Cardiac fibroblast (primary cell): ENCODE data around the gene TPGS1.

Experiments used
- DNase-seq, 2 donors: peaks; one replicate each; pipeline versions ENCODE4 v3.0.0 to v3.0.0-alpha.2; 2010; ENCODE audit warnings: low read depth in 2 of 2
- H3K4me3 ChIP-seq, 2 donors: replicated peaks in 1 of 2; 1 replicate in 1 of 2; 2 replicates in 1 of 2; pipeline ENCODE4 v1.5.1; 2011; ENCODE audit warnings: low read depth in 2 of 2, low read length in 2 of 2, mild to moderate bottlenecking in 2 of 2, moderate library complexity in 1 of 2
- TF ChIP-seq, protein P1 (sequence below): IDR thresholded peaks from one replicate; pipeline ENCODE4 v1.5.1; 2011; ENCODE audit warnings: low read depth, mild to moderate bottlenecking, low read length, inconsistent platforms

Gene TPGS1

DNA sequence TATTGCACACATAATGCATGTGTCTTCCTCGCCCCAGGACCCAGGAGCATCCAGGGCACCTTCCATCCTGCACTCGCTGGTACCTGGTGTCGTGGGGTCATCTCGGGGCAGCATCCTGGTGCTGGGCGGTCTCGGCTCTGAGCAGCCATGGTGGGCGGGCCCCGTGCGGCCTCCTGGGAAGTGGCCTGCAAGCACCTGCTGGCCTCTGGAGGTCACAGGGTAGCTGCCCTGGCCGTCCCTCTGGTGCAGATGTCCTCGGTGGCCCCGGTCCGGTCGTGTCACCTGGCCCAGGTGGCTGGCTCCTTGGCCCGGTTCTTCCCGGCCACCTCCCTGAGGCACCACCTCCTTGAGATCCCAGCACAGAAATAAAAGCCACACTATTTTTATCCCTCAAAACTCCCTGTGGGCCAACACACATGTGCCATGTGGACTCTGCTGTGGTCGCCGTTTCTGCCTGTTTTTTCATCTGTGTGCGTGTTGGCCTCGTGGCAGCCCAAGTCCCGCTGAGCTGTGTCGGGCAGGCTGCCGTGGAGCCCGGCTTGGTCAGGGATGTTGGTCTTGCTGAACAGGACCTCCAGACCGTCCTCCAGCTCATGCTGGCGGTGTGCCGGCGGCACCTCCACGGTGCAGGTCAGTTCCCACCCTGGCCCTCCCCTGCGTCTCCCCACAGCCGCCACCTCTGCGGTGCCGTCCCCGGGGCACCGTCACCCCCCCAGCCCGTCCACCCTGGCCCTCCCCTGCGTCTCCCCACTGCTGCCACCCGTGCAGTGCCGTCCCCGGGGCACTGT is 31.5 kb downstream of the TPGS1 start:
- no peak for DNase-seq
- no peak overlapping the region for H3K4me3 ChIP-seq
- TF ChIP-seq, protein P1, sequence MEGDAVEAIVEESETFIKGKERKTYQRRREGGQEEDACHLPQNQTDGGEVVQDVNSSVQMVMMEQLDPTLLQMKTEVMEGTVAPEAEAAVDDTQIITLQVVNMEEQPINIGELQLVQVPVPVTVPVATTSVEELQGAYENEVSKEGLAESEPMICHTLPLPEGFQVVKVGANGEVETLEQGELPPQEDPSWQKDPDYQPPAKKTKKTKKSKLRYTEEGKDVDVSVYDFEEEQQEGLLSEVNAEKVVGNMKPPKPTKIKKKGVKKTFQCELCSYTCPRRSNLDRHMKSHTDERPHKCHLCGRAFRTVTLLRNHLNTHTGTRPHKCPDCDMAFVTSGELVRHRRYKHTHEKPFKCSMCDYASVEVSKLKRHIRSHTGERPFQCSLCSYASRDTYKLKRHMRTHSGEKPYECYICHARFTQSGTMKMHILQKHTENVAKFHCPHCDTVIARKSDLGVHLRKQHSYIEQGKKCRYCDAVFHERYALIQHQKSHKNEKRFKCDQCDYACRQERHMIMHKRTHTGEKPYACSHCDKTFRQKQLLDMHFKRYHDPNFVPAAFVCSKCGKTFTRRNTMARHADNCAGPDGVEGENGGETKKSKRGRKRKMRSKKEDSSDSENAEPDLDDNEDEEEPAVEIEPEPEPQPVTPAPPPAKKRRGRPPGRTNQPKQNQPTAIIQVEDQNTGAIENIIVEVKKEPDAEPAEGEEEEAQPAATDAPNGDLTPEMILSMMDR = no peak

DNA sequence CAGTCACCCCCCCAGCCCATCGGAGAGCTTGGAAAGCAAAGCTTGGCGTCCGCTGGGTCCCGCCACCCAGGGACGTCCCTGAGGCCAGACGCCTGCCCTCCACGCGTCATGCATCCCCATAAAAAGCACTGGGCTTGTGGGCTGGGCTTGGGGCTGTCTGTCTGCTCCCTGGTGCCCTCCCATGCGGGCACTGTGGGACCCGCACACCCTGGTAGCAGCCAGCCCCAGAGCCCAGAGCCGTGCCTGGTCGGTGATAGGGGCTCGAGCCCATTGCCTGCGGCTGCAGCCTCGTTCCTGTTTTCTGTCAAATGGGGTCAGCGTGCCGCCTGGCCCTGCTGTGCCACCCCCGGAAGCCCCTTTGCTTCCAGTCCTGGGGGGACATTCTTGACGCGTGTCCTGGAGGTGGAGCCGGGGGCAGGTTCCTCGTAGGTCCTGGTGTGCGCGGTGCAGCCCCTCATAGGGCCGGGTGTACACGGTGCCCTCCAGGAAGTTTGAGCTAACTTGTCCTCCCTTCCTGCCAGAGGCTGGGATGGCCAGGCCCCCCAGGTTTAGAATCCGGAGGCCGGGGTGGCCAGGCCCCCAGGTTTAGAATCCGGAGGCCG is 32.2 kb downstream of the TPGS1 start:
- no peak for DNase-seq
- TF ChIP-seq, protein P1 = no peak
- H3K4me3 ChIP-seq = no peak overlapping the region

DNA sequence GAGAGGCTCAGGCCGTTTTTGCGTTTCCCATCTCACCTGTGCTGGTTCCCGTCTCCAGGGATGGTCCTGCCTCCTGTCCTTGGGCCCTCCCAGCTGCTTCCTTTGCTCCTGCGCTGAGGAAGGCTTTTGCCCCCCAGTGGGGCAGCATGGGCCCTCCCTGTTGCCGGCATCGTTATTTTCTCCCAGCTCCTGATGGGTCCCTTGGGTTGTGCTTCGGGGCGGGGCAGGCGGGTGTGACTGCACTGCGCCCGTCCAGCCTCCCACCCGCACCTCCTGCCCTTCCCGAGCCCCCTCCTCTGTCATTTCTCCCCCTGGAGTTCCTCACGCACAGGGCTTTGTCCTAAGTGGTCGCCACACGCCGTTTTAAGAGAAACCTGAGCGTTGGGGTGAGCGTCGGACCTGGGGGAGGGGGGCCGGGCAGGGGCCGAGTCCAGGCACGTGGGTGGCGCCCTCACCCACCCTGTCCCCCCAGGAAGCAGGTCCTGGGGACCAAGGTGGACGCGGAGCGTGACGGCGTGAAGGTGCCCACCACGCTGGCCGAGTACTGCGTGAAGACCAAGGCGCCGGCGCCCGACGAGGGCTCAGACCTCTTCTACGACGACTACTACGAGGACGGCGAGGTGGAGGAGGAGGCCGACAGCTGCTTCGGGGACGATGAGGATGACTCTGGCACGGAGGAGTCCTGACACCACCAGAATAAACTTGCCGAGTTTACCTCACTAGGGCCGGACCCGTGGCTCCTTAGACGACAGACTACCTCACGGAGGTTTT is 33.8 kb downstream of the TPGS1 start:
- DNase-seq = no peak
- no peak overlapping the region for H3K4me3 ChIP-seq
- TF ChIP-seq, protein P1 = no peak

DNA sequence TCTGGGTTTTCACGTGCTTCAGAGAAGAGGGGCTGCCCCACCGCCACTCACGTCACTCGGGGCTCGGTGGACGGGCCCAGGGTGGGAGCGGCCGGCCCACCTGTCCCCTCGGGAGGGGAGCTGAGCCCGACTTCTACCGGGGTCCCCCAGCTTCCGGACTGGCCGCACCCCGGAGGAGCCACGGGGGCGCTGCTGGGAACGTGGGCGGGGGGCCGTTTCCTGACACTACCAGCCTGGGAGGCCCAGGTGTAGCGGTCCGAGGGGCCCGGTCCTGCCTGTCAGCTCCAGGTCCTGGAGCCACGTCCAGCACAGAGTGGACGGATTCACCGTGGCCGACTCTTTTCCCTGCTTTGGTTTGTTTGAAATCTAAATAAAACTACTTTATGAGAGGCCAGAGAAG is 34.4 kb downstream of the TPGS1 start:
- no peak overlapping the region for H3K4me3 ChIP-seq
- TF ChIP-seq, protein P1 = no peak
- DNase-seq = no peak

DNA sequence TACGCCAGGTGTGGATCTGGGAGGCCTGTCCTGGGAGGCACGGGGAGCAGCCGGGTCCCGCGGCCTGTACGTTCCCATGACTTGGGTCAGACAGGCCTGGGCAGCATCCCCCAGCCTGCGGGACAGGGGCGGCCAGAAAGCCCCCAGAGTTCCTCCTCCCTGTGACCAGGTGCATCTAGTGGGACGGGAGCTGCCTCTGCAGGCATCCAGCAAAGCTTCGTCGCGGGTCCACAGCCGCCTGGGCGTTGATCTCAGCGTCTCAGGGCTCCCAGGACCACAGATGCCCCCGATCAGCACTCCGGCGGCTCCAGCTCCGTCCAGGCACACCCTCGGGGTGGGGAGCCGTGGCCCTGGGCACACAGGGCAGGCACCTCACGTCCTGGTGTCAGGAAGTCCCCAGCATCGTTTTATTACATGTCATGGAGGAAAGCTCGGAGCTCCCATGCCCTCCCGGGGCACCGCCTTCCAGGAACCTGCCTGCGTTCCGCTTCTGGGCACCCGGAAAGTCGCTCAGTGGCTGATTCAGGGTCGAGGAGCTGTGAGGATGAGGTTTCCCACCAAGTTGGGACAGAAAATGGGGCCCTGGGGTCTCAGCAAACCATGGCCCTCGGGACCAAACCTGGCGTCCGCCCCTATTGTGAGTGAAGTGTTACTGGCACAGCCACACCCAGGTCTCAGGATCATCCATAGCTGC is 35.0 kb downstream of the TPGS1 start:
- TF ChIP-seq, protein P1 = no peak
- no peak for DNase-seq
- H3K4me3 ChIP-seq = no peak overlapping the region

DNA sequence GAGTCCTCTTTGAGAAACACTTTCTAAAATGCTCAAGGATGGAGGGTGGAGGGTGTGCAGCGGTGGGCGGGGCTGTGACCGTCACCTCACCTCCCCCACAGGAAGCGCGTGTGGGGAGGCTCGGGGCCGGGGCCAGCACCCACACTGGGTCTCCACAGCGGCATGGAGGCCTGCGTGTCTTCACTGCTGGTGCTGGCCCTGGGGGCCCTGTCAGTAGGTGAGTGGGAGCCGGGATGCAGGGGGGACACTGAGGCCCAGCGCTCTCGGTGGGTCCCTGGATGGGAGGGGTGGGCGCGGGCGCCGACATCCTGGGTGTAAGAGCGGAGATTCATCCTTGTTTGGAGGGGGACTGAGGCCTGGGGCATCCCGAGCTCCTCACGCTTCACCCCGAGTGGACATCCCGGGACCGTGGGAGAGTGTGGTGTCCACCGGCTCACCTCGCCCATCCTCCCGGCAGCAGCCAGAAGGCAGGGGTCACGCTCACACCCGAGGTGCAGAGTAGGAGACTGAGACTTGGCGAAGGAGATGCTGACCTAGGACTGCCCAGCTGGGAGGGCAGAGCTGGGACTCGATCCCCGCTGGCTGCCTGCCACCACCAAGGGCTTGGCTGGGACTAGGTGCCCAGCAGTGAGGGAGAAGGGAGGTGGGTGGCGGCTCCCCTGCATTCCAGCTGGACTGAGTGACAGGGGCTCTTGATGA is 36.8 kb downstream of the TPGS1 start, which contains the start of gene GZMM:
Gene GZMM, plus strand, starts transcription at position 144 of the 699 bp plus-strand sequence. Its CDS starts 19 bp downstream, at position 163.
- no peak within 1 kb of the TSS for H3K4me3 ChIP-seq
- DNase-seq = no peak
- TF ChIP-seq, protein P1 = no peak
